IMR-90 (cell line): Measurements from ENCODE around the gene TNP1. TPM values are rescaled to one million over a fixed set of nuclear protein-coding genes. Genes with fewer than 3 reads are reported as not detected.

Experiments used
- ATAC-seq: fragments of 200-7000 bp; cut with Tn5 transposase; 2 replicates; pipeline ENCODE4 v1.9.1; 2020; ENCODE audit warnings: low read depth, mild to moderate bottlenecking, moderate library complexity
- BruUV-seq: library from RNA; stranded (reverse); fragments of 400-500 nt; replicated peaks from 2 replicates; lab custom pipeline; 2021; lab: Mats Ljungman, UMichigan
- CTCF ChIA-PET: fragments of 300-600 bp; formaldehyde crosslinking; extraction: SDS; loops from one replicate; lab custom pipeline; 2021; ENCODE audit warnings: antibody characterized with exemption; lab: Yijun Ruan, JAX
- POLR2A ChIA-PET: fragments of 300-600 bp; sonication (Branson Sonifier 250); formaldehyde crosslinking; loops from one replicate; lab custom pipeline; 2022; ENCODE audit warnings: antibody characterized with exemption; ENCODE audit not compliant: unreplicated experiment; lab: Charles Lee
- DNase-seq: peaks from one replicate; pipeline ENCODE4 v3.0.0; 2013
- H2AFZ ChIP-seq: replicated peaks from 2 replicates; pipeline ENCODE3; 2013; ENCODE audit warnings: low read length, mild to moderate bottlenecking; ENCODE audit not compliant: poor library complexity
- H2AK5ac ChIP-seq: 2 replicates; pipeline ENCODE4 v1.6.1; 2013; ENCODE audit warnings: low read depth, low read length, inconsistent platforms
- H2AK9ac ChIP-seq: replicated peaks from 2 replicates; pipeline ENCODE3; 2013; ENCODE audit warnings: mild to moderate bottlenecking, low read depth, low read length, moderate library complexity; ENCODE audit not compliant: poor library complexity
- H2BK120ac ChIP-seq: 2 replicates; pipeline ENCODE4 v1.6.1; 2013; ENCODE audit warnings: low read depth, low read length, inconsistent platforms
- H2BK15ac ChIP-seq: 3 replicates; pipeline ENCODE4 v1.6.1; 2013; ENCODE audit warnings: low read depth, low read length, inconsistent platforms
- H2BK20ac ChIP-seq: 2 replicates; pipeline ENCODE4 v1.6.1; 2013; ENCODE audit warnings: low read depth, mild to moderate bottlenecking, inconsistent platforms, low read length, moderate library complexity
- H2BK5ac ChIP-seq: 2 replicates; pipeline ENCODE4 v1.6.1; 2013; ENCODE audit warnings: mild to moderate bottlenecking, low read depth, low read length, inconsistent platforms; ENCODE audit not compliant: poor library complexity, severe bottlenecking
- H3K14ac ChIP-seq: replicated peaks from 2 replicates; pipeline ENCODE4 v1.6.1; 2013; ENCODE audit warnings: low read depth, low read length, inconsistent platforms
- H3K18ac ChIP-seq: 2 replicates; pipeline ENCODE4 v1.6.1; 2013; ENCODE audit warnings: low read depth, low read length, control low read depth
- H3K23ac ChIP-seq: 2 replicates; pipeline ENCODE4 v1.6.1; 2013; ENCODE audit warnings: low read depth, low read length, inconsistent platforms
- H3K27ac ChIP-seq: 2 replicates; pipeline ENCODE4 v1.5.1; 2013; ENCODE audit warnings: mild to moderate bottlenecking, control low read depth, low read length; ENCODE audit not compliant: insufficient read depth
- H3K27me3 ChIP-seq: 2 replicates; pipeline ENCODE4 v1.6.1; 2013; ENCODE audit warnings: low read length; ENCODE audit not compliant: control insufficient read depth, insufficient read depth
- H3K36me3 ChIP-seq: 2 replicates; pipeline ENCODE4 v1.6.1; 2013; ENCODE audit warnings: low read length, mixed read lengths; ENCODE audit not compliant: control insufficient read depth, insufficient read depth
- H3K4ac ChIP-seq: 2 replicates; pipeline ENCODE4 v1.6.1; 2013; ENCODE audit warnings: low read depth, low read length, inconsistent platforms
- H3K4me1 ChIP-seq: 2 replicates; pipeline ENCODE4 v1.6.1; 2013; ENCODE audit warnings: low read length, mixed read lengths; ENCODE audit not compliant: control insufficient read depth, insufficient read depth
- H3K4me2 ChIP-seq: 2 replicates; pipeline ENCODE4 v1.6.1; 2013; ENCODE audit warnings: low read depth, mild to moderate bottlenecking, control low read depth, low read length, moderate library complexity
- H3K4me3 ChIP-seq: 2 replicates; pipeline ENCODE4 v1.5.1; 2013; ENCODE audit warnings: low read depth, mild to moderate bottlenecking, control low read depth, low read length, moderate library complexity; ENCODE audit not compliant: insufficient read depth
- H3K56ac ChIP-seq: 2 replicates; pipeline ENCODE4 v1.6.1; 2013; ENCODE audit warnings: low read length, inconsistent platforms; ENCODE audit not compliant: insufficient read depth; ENCODE audit errors: extremely low read depth
- H3K79me1 ChIP-seq, 2 experiments: 2 replicates each; pipeline ENCODE4 v1.6.1; 2013; ENCODE audit warnings: low read length in 2 of 2, inconsistent platforms in 1 of 2, low read depth in 1 of 2
- H3K9ac ChIP-seq: 2 replicates; pipeline ENCODE4 v1.6.1; 2013; ENCODE audit warnings: low read depth, low read length, control low read depth
- H3K9me1 ChIP-seq: 2 replicates; pipeline ENCODE4 v1.6.1; 2013; ENCODE audit warnings: low read length, inconsistent platforms; ENCODE audit not compliant: insufficient read depth
- H3K9me3 ChIP-seq: 2 replicates; pipeline ENCODE4 v1.6.1; 2013; ENCODE audit warnings: low read length; ENCODE audit not compliant: control insufficient read depth, insufficient read depth
- H4K20me1 ChIP-seq: 2 replicates; pipeline ENCODE4 v1.6.1; 2013; ENCODE audit warnings: low read length, inconsistent platforms; ENCODE audit not compliant: insufficient read depth
- H4K5ac ChIP-seq: 2 replicates; pipeline ENCODE4 v1.6.1; 2013; ENCODE audit warnings: mild to moderate bottlenecking, low read depth, low read length, control low read depth
- H4K8ac ChIP-seq, 2 experiments: 2 replicates each; pipeline ENCODE4 v1.6.1; 2013; ENCODE audit warnings: low read depth in 2 of 2, low read length in 2 of 2, control low read depth in 1 of 2, inconsistent platforms in 1 of 2
- H4K91ac ChIP-seq: 2 replicates; pipeline ENCODE4 v1.6.1; 2013; ENCODE audit warnings: low read depth, low read length, inconsistent platforms; ENCODE audit not compliant: insufficient read depth
- CEBPB ChIP-seq: IDR thresholded peaks from 2 replicates; pipeline ENCODE4 v1.6.1; 2012; ENCODE audit warnings: low read depth, low read length, improper control_type of control experiment
- CTCF ChIP-seq: conservative IDR thresholded peaks from 2 replicates; pipeline ENCODE4 v1.5.1; 2012; ENCODE audit warnings: mild to moderate bottlenecking, low read depth, low read length, improper control_type of control experiment
- MAFK ChIP-seq: IDR thresholded peaks from 2 replicates; pipeline ENCODE4 v1.6.1; 2012; ENCODE audit warnings: low read depth, low read length, improper control_type of control experiment
- POLR2A ChIP-seq: IDR thresholded peaks from 2 replicates; pipeline ENCODE4 v1.6.1; 2012; ENCODE audit warnings: mild to moderate bottlenecking, low read depth, low read length
- WGBS, 2 experiments: methylation state at CpG; one replicate each; pipeline versions ENCODE4 v1.1.5 to v1.1.7; 2013; ENCODE audit warnings: missing lambda C conversion rate in 2 of 2; ENCODE audit not compliant: insufficient read length in 1 of 2; ENCODE audit errors: extremely low coverage in 2 of 2; 5-methylcytosine and 5-hydroxymethylcytosine counted together
- dilution Hi-C: fragments of 300-500 bp; cut with HindIII; formaldehyde crosslinking; loops from one replicate; pipeline ENCODE4 v1.14.3; 2018; ENCODE audit warnings: low sequenced_read_pairs; ENCODE audit not compliant: unreplicated experiment
- in situ Hi-C: fragments of 300-500 bp; cut with MboI; formaldehyde crosslinking; loops from 3 replicates; pipeline ENCODE4 v1.14.3; 2019; ENCODE audit warnings: low sequenced_read_pairs, inconsistent platforms, mixed read lengths
- intact Hi-C: fragments of 100-400 bp; cut with micrococcal nuclease; formaldehyde crosslinking; loops from 2 replicates; pipeline ENCODE4 v1.10.0; 2022
- polyA plus RNA-seq, 3 experiments: library from polyadenylated mRNA; depleted of rRNA; stranded (reverse); fragments of >200 nt; gene quantifications; 2 replicates each; pipeline ENCODE4 v1.2.3, GENCODE V29; 2012; ENCODE audit warnings: low replicate concordance in 1 of 3
- total RNA-seq: library from RNA; depleted of rRNA; stranded (reverse); fragments of >200 nt; gene quantifications from 2 replicates; pipeline ENCODE4 v1.2.3, GENCODE V29; 2012

The TNP1 gene
- total and polyA plus RNA-seq, 2 of the 4 experiments (the other 2 are of a cell fraction), result not detected

GRCh38 chr2:216888081-216888480 lies 28.2 kb upstream of the TNP1 start:
- H2AK5ac ChIP-seq, result no peak overlapping the region
- no peaks in the 10 kb centered on the region for H3K79me1 ChIP-seq
- no TSS peak for BruUV-seq
- in situ Hi-C loops, result no loop called here
- ChIA-PET CTCF (no interaction called here), POLR2A (no interaction called here)
- no peak overlapping the region for H3K14ac ChIP-seq
- H2BK20ac ChIP-seq, result no peak overlapping the region
- DNase-seq, result no peak
- H3K27me3 ChIP-seq, result peaks cover 2% of the 10 kb centered on the region
- H4K20me1 ChIP-seq, result no peaks in the 10 kb centered on the region
- no peaks in the 10 kb centered on the region for H3K36me3 ChIP-seq
- H3K4me3 ChIP-seq, result no peak overlapping the region
- H2BK15ac ChIP-seq, result no peak overlapping the region
- no peak overlapping the region for H3K27ac ChIP-seq
- H4K91ac ChIP-seq, result no peak overlapping the region
- H3K9me3 ChIP-seq, result no peaks in the 10 kb centered on the region
- intact Hi-C loops, result loop anchor here (10.0 kb wide), 1 partner anchor 277 kb away; no protein-coding TSS in a partner anchor
- H3K23ac ChIP-seq, result no peak overlapping the region
- no peak overlapping the region for H2BK120ac ChIP-seq
- 80% methylated on average over 1 of the region's 5 CpGs; no CpG with 5 or more reads in 1 of the 2 experiments for WGBS, 2 experiments
- no peak overlapping the region for H3K4me2 ChIP-seq
- H3K18ac ChIP-seq, result no peak overlapping the region
- dilution Hi-C loops, result no loop called here
- no peak overlapping the region for H3K56ac ChIP-seq
- H3K9me1 ChIP-seq, result no peaks in the 10 kb centered on the region
- H3K4me1 ChIP-seq, result no peaks in the 10 kb centered on the region
- no peak for TF ChIP-seq CTCF
- no peak for TF ChIP-seq CEBPB
- TF ChIP-seq POLR2A, result no peak
- no peak for TF ChIP-seq MAFK
- H2AK9ac ChIP-seq, result no peak overlapping the region
- H4K5ac ChIP-seq, result no peak overlapping the region
- H2BK5ac ChIP-seq, result no peak overlapping the region
- H3K9ac ChIP-seq, result no peak overlapping the region
- H2AFZ ChIP-seq, result no peak overlapping the region
- no peak overlapping the region for H3K4ac ChIP-seq
- no peak for ATAC-seq
- no peak overlapping the region for H4K8ac ChIP-seq
